ACC112 (cell line): Measurements from ENCODE around the gene ZNF474.

Source experiments
- H2AFZ ChIP-seq: fragments of 200-600 bp; sonication (generic); one replicate; pipeline ENCODE4 v1.6.0; 2017; ENCODE audit warnings: antibody characterized with exemption, low read length; ENCODE audit not compliant: unreplicated experiment
- H3K27ac ChIP-seq: fragments of 200-600 bp; sonication (generic); 2 replicates; pipeline ENCODE4 v1.5.1; 2014; ENCODE audit warnings: low read depth, mild to moderate bottlenecking, antibody characterized with exemption, low read length, moderate library complexity
- H3K27me3 ChIP-seq: fragments of 200-600 bp; sonication (generic); 2 replicates; pipeline ENCODE4 v1.6.1; 2014; ENCODE audit warnings: mild to moderate bottlenecking, antibody characterized with exemption, low read length, moderate library complexity, mixed read lengths; ENCODE audit not compliant: insufficient read depth
- H3K36me3 ChIP-seq: fragments of 200-600 bp; sonication (generic); 2 replicates; pipeline ENCODE4 v1.6.1; 2016; ENCODE audit warnings: mild to moderate bottlenecking, antibody characterized with exemption, low read length, moderate library complexity, mixed read lengths; ENCODE audit not compliant: insufficient read depth
- H3K4me1 ChIP-seq: fragments of 200-600 bp; sonication (generic); one replicate; pipeline ENCODE4 v1.6.1; 2016; ENCODE audit warnings: low read length, mixed read lengths; ENCODE audit not compliant: insufficient read depth, unreplicated experiment, control insufficient read depth
- H3K4me3 ChIP-seq: fragments of 200-600 bp; sonication (generic); 2 replicates; pipeline ENCODE4 v1.5.1; 2014; ENCODE audit warnings: mild to moderate bottlenecking, low read depth, low read length
- H3K79me2 ChIP-seq: fragments of 200-600 bp; sonication (generic); one replicate; pipeline ENCODE4 v1.6.0; 2016; ENCODE audit warnings: low read length; ENCODE audit not compliant: control insufficient read depth, unreplicated experiment, insufficient read depth

The ZNF474 gene

DNA sequence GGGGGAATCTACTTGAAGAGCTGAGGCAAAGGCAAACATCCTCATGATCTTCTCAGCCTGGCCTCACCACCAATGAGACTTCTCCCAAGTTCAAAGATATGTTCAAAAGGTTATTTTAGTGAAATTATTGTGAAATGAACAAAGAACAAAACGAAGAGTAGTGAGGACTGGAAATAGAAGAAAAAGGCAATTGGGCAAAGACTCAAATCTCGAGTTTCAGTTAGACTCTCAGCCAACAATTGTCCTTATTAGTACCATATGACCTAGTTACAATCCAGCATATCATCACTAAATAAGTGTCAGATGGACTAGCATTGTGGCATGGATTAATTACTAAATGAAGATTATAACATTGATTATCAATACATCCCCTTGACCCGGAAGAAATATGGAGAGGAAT lies 9.0 kb downstream of the ZNF474 start:
- H2AFZ ChIP-seq = no peak overlapping the region
- no peaks in the 10 kb centered on the region for H3K27me3 ChIP-seq
- H3K36me3 ChIP-seq = no peaks in the 10 kb centered on the region
- H3K4me1 ChIP-seq = peaks cover 19% of the 10 kb centered on the region
- H3K79me2 ChIP-seq = no peaks in the 10 kb centered on the region
- no peak overlapping the region for H3K27ac ChIP-seq
- no peak overlapping the region for H3K4me3 ChIP-seq

DNA sequence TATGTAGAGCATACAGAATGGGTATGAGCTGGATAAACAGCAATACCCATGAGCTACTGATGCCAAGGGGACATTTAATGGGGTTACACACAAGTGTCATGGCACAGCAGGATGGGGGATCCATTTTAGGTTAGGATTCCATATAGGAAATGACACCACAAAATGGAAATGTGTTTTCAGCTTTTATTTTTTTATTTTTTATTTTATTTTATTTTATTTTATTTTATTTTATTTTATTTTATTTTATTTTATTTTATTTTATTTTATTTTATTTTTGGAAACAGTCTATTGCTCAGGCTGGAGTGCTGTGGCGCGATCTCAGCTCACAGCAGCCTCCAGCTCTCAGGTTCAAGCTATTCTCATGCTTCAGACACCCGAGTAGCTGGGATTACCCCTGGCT lies 11.6 kb downstream of the ZNF474 start:
- peaks cover 19% of the 10 kb centered on the region for H3K4me1 ChIP-seq
- no peak overlapping the region for H3K4me3 ChIP-seq
- no peak overlapping the region for H2AFZ ChIP-seq
- H3K36me3 ChIP-seq = no peaks in the 10 kb centered on the region
- H3K79me2 ChIP-seq = no peaks in the 10 kb centered on the region
- no peak overlapping the region for H3K27ac ChIP-seq
- H3K27me3 ChIP-seq = no peaks in the 10 kb centered on the region

DNA sequence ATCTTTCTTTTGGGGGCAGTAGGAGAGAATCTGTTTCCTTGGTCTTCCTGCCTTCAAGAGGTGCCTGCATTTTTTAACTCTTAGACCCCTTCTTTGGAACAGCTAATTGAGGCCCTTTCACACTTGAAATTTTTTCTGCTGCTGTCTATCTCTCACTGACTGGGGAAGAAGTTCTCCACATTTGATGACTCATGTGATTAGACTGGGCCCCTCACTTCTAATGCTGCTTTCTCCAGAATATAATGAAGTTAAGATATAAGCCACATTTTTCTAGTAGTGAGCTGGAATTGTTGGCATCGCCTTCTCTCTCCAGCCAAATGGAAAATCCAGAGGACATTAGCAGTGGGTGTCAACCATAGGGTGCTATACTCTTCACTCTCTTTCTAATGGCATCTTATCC lies 12.4 kb downstream of the ZNF474 start:
- Histone ChIP-seq H3K36me3 (no peaks in the 10 kb centered on the region), H3K79me2 (no peaks in the 10 kb centered on the region), H3K4me3 (peak overlapping the region; percentile 47), H3K27ac (peak overlapping the region; percentile 98), H2AFZ (peak overlapping the region; percentile 34), H3K4me1 (peaks cover 19% of the 10 kb centered on the region), H3K27me3 (no peaks in the 10 kb centered on the region)

DNA sequence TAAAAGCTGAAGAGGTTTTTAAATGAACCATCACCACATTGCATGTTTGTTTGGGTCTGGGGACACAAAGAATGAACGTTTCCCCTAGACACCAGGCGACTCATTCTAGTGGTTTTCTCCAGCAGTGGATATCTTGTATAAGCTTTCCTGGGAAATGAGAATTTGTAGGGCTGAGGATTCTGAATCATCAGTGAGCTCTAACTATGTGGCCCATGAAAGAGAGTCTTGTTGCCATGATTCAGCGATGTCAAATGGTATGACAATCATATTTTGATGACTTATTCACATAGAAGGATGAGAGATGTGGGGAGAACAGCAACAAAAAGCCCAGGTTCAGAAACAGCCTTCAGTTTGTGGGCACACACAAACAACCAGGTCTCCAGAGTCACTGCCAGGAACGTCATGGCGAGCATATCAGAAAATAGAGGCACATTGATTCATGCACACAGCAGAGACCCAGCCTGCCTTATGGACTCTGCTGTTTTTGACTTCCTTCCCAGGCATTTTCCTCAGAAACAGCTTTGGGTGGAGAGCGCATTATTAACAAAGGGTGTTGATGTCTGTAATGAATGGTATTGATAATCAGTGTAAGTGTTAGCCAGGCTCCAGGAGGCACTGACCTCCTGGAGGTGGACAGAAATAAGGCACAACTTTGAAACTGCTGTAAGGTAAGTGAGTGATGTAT lies 13.3 kb downstream of the ZNF474 start:
- Histone ChIP-seq H3K27ac (peak overlapping the region; percentile 98), H3K27me3 (no peaks in the 10 kb centered on the region), H3K4me1 (peaks cover 19% of the 10 kb centered on the region), H3K79me2 (no peaks in the 10 kb centered on the region), H3K36me3 (no peaks in the 10 kb centered on the region), H3K4me3 (peak overlapping the region; percentile 47; the same call in 1 of the 2 replicates), H2AFZ (peak overlapping the region; percentile 34)

DNA sequence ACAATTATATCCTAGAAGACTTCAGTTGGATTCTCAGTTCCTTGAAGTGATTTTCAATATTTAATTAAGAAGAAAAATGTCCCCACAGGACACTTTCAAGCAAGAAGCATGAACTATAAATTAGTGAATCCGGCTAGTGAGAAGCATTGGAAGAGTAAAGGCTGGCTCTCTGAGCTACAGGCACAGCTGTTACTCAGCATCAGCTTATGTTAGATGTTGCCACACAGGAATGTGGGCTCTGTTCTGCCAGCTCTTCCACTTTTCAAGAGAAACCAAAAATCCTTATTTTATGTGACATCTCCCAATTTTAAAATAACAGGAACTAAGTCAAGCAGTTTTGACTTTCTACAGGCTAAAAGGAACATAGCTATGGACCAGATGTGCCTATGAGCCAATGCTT lies 14.9 kb downstream of the ZNF474 start:
- no peak overlapping the region for H3K27ac ChIP-seq
- H3K79me2 ChIP-seq = no peaks in the 10 kb centered on the region
- no peak overlapping the region for H3K4me3 ChIP-seq
- no peak overlapping the region for H2AFZ ChIP-seq
- H3K4me1 ChIP-seq = peaks cover 21% of the 10 kb centered on the region
- no peaks in the 10 kb centered on the region for H3K27me3 ChIP-seq
- no peaks in the 10 kb centered on the region for H3K36me3 ChIP-seq

DNA sequence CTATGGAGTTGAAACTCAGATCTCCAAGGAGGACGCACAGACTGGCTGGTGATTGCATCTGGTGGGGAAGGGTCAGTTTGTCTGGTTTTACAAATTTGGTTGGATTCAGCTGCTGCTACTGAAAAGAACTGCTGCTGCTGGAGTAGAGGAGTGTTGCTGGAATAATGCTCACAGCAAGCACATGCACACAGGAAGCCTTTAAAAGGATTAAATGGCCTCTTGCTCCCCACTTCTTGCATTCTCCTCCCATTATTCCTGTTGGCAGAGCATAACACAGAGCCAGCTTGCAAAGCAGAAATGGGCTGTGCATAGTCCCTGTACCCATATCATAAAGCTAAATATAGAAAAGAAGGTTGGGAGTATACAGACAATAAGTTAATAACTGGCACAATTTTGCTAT lies 16.6 kb downstream of the ZNF474 start:
- Histone ChIP-seq H3K79me2 (no peaks in the 10 kb centered on the region), H3K36me3 (no peaks in the 10 kb centered on the region), H2AFZ (no peak overlapping the region), H3K27me3 (no peaks in the 10 kb centered on the region), H3K4me3 (no peak overlapping the region), H3K4me1 (peaks cover 35% of the 10 kb centered on the region), H3K27ac (no peak overlapping the region)

DNA sequence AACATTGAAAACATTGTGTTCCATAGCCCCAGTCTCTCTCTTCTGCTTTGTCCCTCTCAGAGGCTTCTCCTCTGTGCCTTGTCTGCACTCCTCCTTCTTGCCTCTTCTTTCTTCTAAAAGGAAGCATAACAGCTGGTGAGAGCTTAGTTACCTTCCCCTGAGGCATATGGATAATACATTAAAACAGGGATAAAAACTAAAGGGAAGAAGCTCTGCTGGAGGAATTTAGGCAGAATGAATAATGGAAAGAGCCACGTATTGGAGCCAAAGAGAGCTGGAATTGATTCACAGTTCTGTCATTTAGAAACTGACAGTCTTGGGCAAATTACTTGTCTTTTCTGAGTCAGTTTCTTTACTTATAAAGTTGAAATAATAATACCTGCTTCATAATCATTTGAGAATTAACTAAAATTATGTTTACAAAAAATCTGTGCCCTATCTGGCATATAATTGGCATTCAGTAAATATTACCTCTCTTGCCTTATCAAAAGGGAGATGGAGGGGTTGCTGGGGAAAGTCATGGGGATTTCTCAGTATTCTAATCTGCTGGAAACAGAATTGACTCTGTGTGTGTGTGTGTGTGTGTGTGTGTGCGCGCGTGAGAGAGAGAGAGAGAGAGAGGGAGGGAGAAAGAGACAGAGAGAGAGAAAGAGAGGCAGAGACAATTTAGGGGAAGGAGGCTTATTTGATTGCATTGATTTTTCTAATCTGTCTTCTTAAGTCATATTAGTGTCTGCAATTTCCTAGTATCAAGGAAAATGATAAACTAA lies 20.2 kb downstream of the ZNF474 start:
- Histone ChIP-seq H3K4me3 (peak overlapping the region; percentile 68), H3K36me3 (no peaks in the 10 kb centered on the region), H3K27ac (peak overlapping the region; percentile 40), H2AFZ (peak overlapping the region; percentile 93), H3K4me1 (peaks cover 51% of the 10 kb centered on the region), H3K27me3 (no peaks in the 10 kb centered on the region), H3K79me2 (no peaks in the 10 kb centered on the region)

DNA sequence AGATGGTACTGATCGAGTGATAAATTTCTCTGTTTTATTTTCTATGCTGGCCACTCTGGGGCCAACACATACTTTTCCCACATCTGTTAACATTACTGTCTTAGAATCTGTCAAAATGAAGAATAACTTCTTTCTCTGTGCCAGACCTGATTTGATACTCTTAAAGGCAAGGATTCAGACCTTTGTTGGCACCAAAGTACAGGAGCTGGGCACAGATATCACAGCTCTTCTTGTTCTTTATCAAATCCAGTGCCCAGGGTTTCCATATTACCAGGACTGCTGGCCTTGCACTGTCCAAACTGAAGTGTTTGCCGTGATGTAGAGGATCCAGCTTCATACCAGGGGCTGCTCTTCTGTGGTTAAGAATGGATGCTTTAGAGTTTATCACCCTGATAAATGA lies 20.9 kb downstream of the ZNF474 start:
- Histone ChIP-seq H3K27ac (peak overlapping the region; percentile 40), H3K79me2 (no peaks in the 10 kb centered on the region), H3K27me3 (no peaks in the 10 kb centered on the region), H2AFZ (peak overlapping the region; percentile 93), H3K4me3 (peak overlapping the region; percentile 68), H3K36me3 (no peaks in the 10 kb centered on the region), H3K4me1 (peaks cover 58% of the 10 kb centered on the region)

DNA sequence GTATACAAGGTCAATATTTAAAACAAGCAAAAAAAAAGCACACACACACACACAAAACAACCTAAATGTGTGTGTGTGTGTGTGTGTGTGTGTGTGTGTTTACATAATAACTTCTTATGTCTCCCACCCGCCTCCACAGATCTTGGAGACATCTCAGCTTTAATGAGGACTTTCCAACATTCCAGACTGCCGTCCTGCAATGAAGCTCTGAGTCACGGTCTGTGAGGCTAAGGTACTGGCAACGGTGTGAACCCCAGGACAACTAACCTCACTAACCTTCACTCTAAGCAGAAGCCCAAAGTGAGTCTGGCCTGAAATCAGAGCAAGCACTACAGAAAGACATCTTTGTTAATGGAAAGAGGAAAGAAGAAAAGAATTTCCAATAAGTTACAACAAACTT lies 22.3 kb downstream of the ZNF474 start:
- H3K27ac ChIP-seq = peak overlapping the region; percentile 69
- peak overlapping the region; percentile 39 for H2AFZ ChIP-seq
- H3K27me3 ChIP-seq = no peaks in the 10 kb centered on the region
- no peaks in the 10 kb centered on the region for H3K36me3 ChIP-seq
- no peak overlapping the region for H3K4me3 ChIP-seq
- H3K79me2 ChIP-seq = no peaks in the 10 kb centered on the region
- H3K4me1 ChIP-seq = peaks cover 64% of the 10 kb centered on the region

DNA sequence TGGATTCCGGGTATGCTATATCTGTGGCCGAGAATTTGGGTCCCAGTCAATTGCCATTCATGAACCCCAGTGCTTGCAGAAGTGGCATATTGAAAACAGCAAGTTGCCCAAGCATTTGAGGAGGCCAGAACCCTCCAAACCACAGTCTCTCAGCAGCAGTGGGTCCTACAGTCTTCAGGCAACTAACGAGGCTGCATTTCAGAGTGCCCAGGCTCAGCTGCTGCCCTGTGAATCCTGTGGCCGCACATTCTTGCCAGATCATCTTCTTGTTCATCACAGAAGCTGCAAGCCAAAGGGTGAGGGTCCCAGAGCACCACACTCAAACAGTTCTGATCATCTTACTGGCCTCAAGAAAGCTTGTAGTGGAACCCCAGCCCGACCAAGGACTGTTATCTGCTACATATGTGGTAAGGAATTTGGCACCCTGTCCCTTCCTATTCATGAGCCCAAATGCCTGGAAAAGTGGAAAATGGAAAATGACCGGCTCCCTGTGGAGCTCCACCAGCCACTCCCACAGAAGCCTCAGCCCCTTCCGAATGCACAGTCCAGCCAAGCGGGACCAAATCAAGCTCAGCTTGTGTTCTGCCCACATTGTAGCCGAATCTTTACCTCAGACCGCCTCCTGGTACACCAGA lies 23.0 kb downstream of the ZNF474 start:
- Histone ChIP-seq H3K27ac (peak overlapping the region; percentile 69), H2AFZ (peak overlapping the region; percentile 78), H3K27me3 (no peaks in the 10 kb centered on the region), H3K4me3 (no peak overlapping the region), H3K79me2 (no peaks in the 10 kb centered on the region), H3K4me1 (peaks cover 64% of the 10 kb centered on the region), H3K36me3 (no peaks in the 10 kb centered on the region)
